Peyer's patch (tissue), 4 donors: Measurements from ENCODE around the gene SELENON.

Experiments used
- CTCF ChIP-seq, 6 experiments: fragments of 450-650 bp in 4 of 6; fragments of 200-600 bp in 2 of 6; sonication (generic) in 1 of 6; IDR thresholded peaks; one replicate each; pipeline ENCODE4 v1.5.1; 2017 to 2019; ENCODE audit warnings: antibody characterized with exemption in 6 of 6, mild to moderate bottlenecking in 3 of 6, moderate library complexity in 1 of 6
- POLR2A ChIP-seq, 2 donors: fragments of 450-650 bp; IDR thresholded peaks; one replicate each; pipeline ENCODE4 v1.5.1; 2017; ENCODE audit warnings: antibody characterized with exemption in 2 of 2, mild to moderate bottlenecking in 2 of 2, moderate library complexity in 2 of 2

- TF ChIP-seq POLR2A (IDR thresholded peaks at IDR 0.05) (no peak), CTCF (IDR thresholded peaks at IDR 0.05) (no peak)
These were observed 36.7 kb downstream of the SELENON start for GRCh38 chr1:25836695-25837094.
